ENCODE data around the gene CCR7. TPM values are rescaled to one million over a fixed set of nuclear protein-coding genes. Genes with fewer than 3 reads are reported as not detected.

Gene CCR7, protein sequence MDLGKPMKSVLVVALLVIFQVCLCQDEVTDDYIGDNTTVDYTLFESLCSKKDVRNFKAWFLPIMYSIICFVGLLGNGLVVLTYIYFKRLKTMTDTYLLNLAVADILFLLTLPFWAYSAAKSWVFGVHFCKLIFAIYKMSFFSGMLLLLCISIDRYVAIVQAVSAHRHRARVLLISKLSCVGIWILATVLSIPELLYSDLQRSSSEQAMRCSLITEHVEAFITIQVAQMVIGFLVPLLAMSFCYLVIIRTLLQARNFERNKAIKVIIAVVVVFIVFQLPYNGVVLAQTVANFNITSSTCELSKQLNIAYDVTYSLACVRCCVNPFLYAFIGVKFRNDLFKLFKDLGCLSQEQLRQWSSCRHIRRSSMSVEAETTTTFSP
- not detected in 2 replicates for total RNA-seq

DNA sequence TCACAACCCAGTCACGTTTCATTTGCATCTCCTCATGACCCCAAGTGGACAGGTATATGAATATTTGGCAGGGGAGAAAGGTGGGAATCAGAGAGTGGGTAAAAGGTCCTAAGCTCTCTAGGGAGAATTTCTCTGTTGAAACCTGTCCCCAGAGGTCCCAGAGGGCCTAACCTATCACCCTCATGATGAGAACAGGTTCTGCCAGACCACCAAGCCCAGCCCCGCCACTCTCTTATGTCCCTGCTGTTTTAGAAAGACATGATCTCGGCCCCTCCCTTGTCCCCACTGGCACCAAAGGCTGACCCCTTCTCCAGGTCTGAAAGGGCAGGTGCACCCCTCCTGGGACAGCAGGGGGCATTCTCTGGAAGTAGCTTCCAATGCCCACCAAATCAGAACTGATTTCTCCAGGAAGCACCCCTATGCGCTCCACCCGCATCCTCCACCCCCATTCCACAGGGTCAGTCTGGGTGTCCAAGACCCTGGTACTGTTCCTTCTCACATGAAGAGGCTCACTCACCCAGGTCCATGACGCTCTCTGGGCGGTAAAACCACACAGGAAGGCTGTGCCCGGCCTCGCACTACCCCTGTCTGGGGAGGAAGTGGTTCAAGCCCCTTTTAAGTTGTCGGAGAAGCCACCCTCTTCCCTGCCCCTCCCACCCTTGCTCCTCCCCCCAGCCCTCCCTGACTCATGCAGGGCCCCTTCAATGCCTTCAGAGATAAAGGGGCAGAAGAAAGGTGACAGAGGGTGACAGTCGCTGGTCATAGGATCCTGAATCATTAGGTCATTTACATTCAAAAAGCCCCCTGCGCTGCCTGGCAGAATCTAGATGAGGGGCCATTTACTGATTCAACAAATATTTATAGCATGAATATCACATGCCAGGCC, at the start of gene CCR7:
TSS of gene CCR7 (minus strand) at position 590 of the 886 bp plus-strand sequence. CDS start at position 527, 63 bp downstream.

Other genes starting within 250 kb of the CCR7 start
- gene GJD3, start 200.7 kb downstream of the CCR7 start, total RNA-seq = not detected in 2 replicates
- 1.9 and 8.2 TPM in 2 replicates for gene TOP2A, start 147.6 kb downstream of the CCR7 start, total RNA-seq
- 18.6 and 29.2 TPM in 2 replicates for gene IGFBP4, start 122.0 kb downstream of the CCR7 start, total RNA-seq
- gene TNS4, start 63.8 kb downstream of the CCR7 start, total RNA-seq = 34.2 and 56.5 TPM in 2 replicates
- 55.7 and 57.5 TPM in 2 replicates for gene SMARCE1, start 82.3 kb upstream of the CCR7 start, total RNA-seq
- not detected in 2 replicates for gene KRT222, start 99.7 kb upstream of the CCR7 start, total RNA-seq
- 0.21 TPM in 1 of 2 replicates, not detected in the other for gene KRT24, start 138.3 kb upstream of the CCR7 start, total RNA-seq
- not detected in 2 replicates for gene KRT25, start 189.9 kb upstream of the CCR7 start, total RNA-seq
- not detected in 2 replicates for gene KRT26, start 206.7 kb upstream of the CCR7 start, total RNA-seq
- not detected in 2 replicates for gene KRT27, start 217.1 kb upstream of the CCR7 start, total RNA-seq
- gene KRT28, start 234.5 kb upstream of the CCR7 start, total RNA-seq = not detected in 2 replicates